Fibroblast of pulmonary artery (primary cell): ENCODE measurements around the gene SNAI1.

Experiments used
- DNase-seq: peaks from one replicate; pipeline ENCODE4 v3.0.0-alpha.2; 2010; ENCODE audit warnings: low read depth
- H3K4me3 ChIP-seq: replicated peaks from 2 replicates; pipeline ENCODE4 v1.5.1; 2011; ENCODE audit warnings: low read depth, mild to moderate bottlenecking, control low read depth, low read length, moderate library complexity
- TF ChIP-seq, protein P1 (sequence below): IDR thresholded peaks from 2 replicates; pipeline ENCODE4 v1.5.1; 2011; ENCODE audit warnings: mild to moderate bottlenecking, control low read depth, low read length, inconsistent platforms; ENCODE audit errors: missing control alignments

The SNAI1 gene

DNA sequence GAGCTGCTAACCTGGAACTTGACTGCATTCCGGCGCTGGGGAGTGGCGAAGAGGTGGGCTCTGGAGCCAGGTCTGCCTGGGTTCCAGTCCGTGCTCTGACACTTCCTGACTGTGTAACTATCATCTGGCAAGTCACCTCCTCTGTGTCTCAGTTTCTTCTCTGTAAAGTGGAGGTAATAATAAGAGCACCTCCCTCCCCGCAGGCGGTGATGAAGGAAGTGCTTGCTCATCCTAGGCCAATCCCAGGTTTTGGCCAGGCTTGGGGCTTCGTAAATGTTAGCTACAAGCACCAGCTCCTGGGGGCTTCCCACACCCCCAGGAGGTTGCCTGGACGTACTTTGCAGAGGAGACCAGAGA is 32.8 kb downstream of the SNAI1 start:
- TF ChIP-seq, protein P1, sequence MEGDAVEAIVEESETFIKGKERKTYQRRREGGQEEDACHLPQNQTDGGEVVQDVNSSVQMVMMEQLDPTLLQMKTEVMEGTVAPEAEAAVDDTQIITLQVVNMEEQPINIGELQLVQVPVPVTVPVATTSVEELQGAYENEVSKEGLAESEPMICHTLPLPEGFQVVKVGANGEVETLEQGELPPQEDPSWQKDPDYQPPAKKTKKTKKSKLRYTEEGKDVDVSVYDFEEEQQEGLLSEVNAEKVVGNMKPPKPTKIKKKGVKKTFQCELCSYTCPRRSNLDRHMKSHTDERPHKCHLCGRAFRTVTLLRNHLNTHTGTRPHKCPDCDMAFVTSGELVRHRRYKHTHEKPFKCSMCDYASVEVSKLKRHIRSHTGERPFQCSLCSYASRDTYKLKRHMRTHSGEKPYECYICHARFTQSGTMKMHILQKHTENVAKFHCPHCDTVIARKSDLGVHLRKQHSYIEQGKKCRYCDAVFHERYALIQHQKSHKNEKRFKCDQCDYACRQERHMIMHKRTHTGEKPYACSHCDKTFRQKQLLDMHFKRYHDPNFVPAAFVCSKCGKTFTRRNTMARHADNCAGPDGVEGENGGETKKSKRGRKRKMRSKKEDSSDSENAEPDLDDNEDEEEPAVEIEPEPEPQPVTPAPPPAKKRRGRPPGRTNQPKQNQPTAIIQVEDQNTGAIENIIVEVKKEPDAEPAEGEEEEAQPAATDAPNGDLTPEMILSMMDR, result no peak
- DNase-seq, result no peak
- no peak overlapping the region for H3K4me3 ChIP-seq

DNA sequence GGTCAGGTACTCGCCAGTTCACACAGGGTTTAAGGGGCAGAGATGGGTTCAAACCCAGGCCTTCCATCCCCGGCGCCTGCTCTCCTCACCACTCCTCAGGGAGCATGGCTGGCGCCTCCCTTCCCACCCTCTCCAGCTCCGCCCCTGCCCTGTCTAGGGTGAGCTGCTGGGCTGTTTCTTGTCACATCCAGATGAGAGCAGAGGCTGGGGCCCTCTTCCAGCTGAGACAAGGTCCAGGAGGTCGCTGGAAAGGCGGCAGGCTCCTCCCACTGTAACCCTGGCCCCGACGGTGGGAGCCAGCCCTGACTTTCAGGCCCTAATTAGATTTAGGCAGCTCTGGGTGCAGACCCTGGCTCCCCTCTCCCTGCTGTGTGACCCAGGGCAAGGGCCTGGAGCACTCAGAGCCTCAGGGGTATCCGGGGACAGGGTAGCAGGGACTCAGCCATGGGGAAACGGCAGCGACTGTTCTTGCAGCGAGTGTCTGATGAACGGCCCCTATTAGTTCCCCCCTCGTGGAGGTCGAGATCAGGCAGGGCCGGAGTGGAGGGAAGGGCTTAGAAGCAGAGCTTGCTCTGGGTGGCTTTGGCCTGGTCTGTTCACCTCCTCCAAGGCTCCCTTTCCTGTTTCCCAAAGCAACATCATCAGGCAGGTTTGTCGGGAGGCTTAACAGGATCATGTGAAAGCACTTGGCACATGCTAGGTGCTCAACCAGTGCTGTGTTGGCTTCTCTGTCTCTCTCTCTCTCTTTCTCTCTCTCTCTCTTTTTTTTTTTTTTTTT is 33.4 kb downstream of the SNAI1 start:
- no peak overlapping the region for H3K4me3 ChIP-seq
- TF ChIP-seq, protein P1, result no peak

DNA sequence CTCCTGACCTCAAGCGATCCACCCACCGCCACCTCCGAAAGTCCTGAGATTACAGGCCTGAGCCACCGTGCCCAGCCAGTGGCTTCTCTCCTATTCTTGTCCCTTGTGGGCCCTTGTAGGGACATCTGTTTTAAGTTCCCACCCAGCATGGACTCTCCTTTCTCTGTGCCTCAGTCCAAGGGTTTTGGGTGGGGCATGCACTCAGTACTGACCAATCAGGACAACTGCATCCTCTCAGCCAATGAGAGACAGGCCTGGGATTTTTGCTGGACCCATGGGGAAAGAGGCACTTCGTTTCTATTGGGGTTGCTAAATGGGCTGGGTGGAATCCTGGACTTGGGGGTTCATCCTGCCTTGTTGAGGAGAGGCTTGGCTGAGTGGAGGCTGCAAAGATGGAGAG is 34.4 kb downstream of the SNAI1 start:
- TF ChIP-seq, protein P1, result no peak
- H3K4me3 ChIP-seq, result no peak overlapping the region
- DNase-seq, result no peak

More for the DNA sequence above, 33.4 kb downstream of the SNAI1 start:
- DNase-seq, result no peak

DNA sequence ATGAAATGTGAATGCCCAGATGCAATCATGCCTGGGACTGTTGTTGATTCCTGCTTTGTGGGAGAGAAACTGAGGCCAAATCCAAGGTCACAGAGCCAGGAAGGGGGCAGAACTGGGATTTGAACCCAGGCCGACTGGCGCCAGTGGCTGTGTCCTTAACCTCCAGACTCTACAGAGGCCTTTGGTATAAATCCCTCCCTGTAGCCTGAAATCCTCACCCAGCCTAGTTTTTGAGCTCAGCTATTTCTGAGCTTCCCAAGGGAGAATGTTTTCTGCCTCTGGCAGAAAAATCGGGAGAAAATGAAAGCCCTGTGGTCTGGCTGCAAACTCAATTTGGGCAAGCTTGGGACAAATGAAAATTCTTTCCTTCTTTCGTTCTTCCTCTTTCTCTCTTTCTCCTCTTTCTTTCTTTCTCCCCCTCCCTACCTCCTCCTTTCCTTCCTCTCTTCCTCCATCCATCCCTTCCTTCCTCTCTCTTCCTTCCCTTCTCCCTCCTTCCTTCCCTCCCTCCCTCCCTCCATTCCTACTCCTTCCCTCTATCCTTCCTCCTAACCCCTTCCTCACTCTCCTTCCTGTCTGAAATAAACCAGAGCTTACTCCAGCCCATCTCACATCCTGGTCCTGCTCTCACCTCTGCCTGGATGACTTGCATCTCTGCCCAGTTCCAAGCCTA is 34.9 kb downstream of the SNAI1 start:
- no peak for DNase-seq
- TF ChIP-seq, protein P1, result no peak
- H3K4me3 ChIP-seq, result no peak overlapping the region

DNA sequence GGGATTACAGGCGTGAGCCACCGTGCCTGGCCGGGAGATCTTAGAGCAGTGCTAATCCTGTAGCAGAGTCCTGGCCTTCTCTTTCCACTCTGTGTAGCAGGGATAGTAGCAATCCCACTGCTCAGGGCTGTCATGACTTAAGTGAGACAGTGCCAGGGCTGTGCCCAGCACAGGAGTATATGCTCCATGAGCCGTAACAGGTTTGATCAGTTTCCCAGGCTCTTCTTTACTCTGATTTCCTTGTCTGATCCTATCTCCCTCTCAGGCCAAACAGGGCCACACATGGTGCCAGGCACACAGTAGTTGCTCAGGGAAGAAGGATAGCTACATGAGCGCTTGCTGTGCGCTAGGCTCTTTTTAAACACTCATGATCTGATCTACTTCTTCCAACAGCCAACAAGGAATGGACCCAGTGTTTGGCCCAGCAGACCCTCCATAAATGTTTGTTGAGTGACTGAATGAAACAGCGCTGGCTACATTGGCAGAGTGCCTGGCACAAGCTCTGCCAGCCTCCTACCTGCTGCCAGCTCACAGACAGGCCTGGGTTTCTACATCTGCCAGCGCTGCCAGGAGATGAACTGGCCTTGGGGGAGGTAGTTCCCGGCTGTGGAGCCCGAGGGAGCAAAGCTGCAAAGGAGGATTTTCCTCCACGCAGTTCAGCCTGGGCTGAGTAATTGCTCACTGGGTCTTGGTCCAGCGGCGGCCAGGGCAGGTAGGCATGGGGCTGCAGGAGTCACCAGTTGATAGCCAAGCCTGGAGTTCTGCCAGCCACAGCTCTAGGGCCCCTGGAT is 36.9 kb downstream of the SNAI1 start:
- H3K4me3 ChIP-seq, result no peak overlapping the region
- DNase-seq, result no peak
- TF ChIP-seq, protein P1, result no peak

DNA sequence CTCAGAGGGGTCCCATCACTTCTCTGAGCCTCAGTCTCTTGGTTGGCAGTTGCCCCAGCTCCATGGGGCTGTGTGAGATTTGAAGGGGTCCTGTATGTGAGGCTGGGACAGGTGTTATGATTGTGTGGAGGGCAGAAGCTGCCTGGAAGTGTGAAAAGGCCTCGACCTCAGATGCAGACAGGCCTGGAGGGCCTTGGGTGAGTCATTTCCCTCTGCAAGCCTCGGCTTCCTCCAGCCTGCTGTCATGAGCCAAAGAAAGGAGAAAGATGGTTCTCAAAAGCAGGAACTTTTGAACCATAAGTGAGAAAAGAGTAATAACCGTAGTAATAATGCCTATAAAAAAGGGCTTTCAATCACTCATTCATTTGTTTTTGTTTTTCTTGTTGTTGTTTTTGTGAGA is 37.5 kb downstream of the SNAI1 start:
- TF ChIP-seq, protein P1, result no peak
- DNase-seq, result peak; percentile 51

More for the DNA sequence above, 37.5 kb downstream of the SNAI1 start:
- H3K4me3 ChIP-seq, result no peak overlapping the region
